ENCODE results near the gene MT3.

MT3 gene

DNA sequence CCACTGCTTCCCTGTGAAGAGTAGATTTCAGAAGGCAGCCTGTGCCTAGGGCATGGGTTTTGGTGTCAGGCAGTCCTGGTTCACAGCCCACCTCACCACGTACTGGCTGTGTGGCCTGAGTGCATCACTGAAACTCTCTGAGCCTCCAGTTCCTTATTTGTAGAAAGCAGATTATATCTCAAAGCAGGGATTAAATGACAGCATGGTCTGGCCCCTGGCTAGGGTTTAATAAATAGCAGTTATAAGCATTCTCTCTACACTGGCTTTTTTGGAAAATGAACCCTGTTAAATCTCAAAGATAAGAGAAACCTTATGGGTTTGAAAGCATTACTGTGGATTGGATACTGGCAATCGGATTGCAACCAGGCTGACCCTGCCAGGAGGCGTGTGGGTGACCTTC is 40.2 kb downstream of the MT3 start:
- H3K27me3 ChIP-seq (replicated peaks; ENCODE audit: control insufficient read depth, insufficient read depth, low read length, poor library complexity, severe bottlenecking): peaks cover 37% of the 10 kb centered on the region
- peaks cover 16% of the 10 kb centered on the region for H3K4me1 ChIP-seq (ENCODE audit: control insufficient read depth, insufficient read depth, low read length, poor library complexity, severe bottlenecking)
- no peaks in the 10 kb centered on the region for H3K9me3 ChIP-seq (ENCODE audit: control insufficient read depth, low read length)
- no peak for DNase-seq
- no peaks in the 10 kb centered on the region for H3K36me3 ChIP-seq (ENCODE audit: control insufficient read depth, insufficient read depth, low read length)
- H3K4me3 ChIP-seq (ENCODE audit: insufficient read depth, low read depth, low read length, poor library complexity, severe bottlenecking): no peak overlapping the region
- no peak overlapping the region for H3K27ac ChIP-seq (ENCODE audit: insufficient read depth, low read length, poor library complexity, severe bottlenecking)

DNA sequence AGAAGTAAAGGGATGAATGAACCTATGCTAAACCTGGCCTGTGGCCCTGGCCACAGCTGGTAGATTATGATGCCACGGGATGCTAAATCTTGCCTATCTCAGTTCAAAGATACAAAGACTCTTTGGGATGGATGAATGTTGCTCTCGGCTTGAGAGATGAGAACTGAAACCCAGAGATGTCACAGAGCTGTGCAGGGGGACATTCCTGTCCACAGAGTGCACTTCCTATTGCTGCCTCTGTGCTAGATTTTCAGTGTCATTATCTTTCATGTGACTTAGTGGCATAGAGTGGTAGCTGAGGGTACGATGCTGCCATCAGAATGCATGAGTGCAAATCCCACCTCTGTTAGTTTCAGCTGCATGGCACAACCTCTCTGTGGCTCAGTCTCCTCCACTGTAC is 40.8 kb downstream of the MT3 start:
- no peak overlapping the region for H3K27ac ChIP-seq (ENCODE audit: insufficient read depth, low read length, poor library complexity, severe bottlenecking)
- no peaks in the 10 kb centered on the region for H3K36me3 ChIP-seq (ENCODE audit: control insufficient read depth, insufficient read depth, low read length)
- H3K27me3 ChIP-seq (replicated peaks; ENCODE audit: control insufficient read depth, insufficient read depth, low read length, poor library complexity, severe bottlenecking): peaks cover 43% of the 10 kb centered on the region
- no peak overlapping the region for H3K4me3 ChIP-seq (ENCODE audit: insufficient read depth, low read depth, low read length, poor library complexity, severe bottlenecking)
- DNase-seq: no peak
- peaks cover 21% of the 10 kb centered on the region for H3K4me1 ChIP-seq (ENCODE audit: control insufficient read depth, insufficient read depth, low read length, poor library complexity, severe bottlenecking)
- no peaks in the 10 kb centered on the region for H3K9me3 ChIP-seq (ENCODE audit: control insufficient read depth, low read length)

DNA sequence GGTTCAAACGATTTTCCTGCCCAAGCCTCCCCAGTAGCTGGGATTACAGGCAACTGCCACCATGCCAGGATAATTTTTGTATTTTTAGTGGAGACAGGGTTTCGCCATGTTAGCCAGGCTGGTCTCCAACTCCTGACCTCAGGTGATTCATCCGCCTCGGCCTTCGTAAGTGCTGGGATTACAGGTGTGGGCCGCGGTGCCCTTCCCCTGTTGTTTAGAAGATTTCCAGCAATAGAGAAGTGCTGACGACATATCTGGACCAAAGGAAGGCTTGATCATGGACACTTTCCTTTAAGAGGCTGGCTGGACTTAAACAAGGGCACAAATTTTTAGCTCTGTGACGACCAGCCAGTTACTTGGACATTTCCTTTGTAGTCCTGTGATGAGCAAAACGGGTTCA is 41.9 kb downstream of the MT3 start:
- Histone ChIP-seq H3K27ac (ENCODE audit: insufficient read depth, low read length, poor library complexity, severe bottlenecking) (no peak overlapping the region), H3K4me3 (ENCODE audit: insufficient read depth, low read depth, low read length, poor library complexity, severe bottlenecking) (no peak overlapping the region), H3K27me3 (replicated peaks; ENCODE audit: control insufficient read depth, insufficient read depth, low read length, poor library complexity, severe bottlenecking) (peaks cover 54% of the 10 kb centered on the region), H3K9me3 (ENCODE audit: control insufficient read depth, low read length) (no peaks in the 10 kb centered on the region), H3K36me3 (ENCODE audit: control insufficient read depth, insufficient read depth, low read length) (no peaks in the 10 kb centered on the region), H3K4me1 (ENCODE audit: control insufficient read depth, insufficient read depth, low read length, poor library complexity, severe bottlenecking) (peaks cover 20% of the 10 kb centered on the region)
- DNase-seq: no peak

DNA sequence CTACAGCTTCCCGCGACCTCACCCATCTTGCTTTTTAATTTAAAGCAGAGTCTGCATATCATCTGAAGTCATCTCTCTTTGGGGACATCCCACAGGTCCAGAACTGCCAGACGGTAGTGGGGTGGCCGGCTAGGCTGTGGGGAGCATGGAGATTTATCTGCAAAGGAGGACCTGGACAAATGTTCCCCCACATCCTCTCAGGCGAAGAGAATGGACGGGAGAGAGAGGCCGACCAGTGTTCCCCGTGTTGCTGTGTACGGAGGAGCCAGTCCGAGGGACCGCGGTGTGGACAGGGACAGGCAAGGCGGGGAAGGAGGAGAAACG is 42.5 kb downstream of the MT3 start:
- Histone ChIP-seq H3K4me1 (ENCODE audit: control insufficient read depth, insufficient read depth, low read length, poor library complexity, severe bottlenecking) (peaks cover 20% of the 10 kb centered on the region), H3K27ac (ENCODE audit: insufficient read depth, low read length, poor library complexity, severe bottlenecking) (no peak overlapping the region), H3K27me3 (replicated peaks; ENCODE audit: control insufficient read depth, insufficient read depth, low read length, poor library complexity, severe bottlenecking) (peaks cover 58% of the 10 kb centered on the region), H3K36me3 (ENCODE audit: control insufficient read depth, insufficient read depth, low read length) (no peaks in the 10 kb centered on the region), H3K9me3 (ENCODE audit: control insufficient read depth, low read length) (no peaks in the 10 kb centered on the region), H3K4me3 (ENCODE audit: insufficient read depth, low read depth, low read length, poor library complexity, severe bottlenecking) (peak overlapping the region; percentile 29)
- no peak for DNase-seq

DNA sequence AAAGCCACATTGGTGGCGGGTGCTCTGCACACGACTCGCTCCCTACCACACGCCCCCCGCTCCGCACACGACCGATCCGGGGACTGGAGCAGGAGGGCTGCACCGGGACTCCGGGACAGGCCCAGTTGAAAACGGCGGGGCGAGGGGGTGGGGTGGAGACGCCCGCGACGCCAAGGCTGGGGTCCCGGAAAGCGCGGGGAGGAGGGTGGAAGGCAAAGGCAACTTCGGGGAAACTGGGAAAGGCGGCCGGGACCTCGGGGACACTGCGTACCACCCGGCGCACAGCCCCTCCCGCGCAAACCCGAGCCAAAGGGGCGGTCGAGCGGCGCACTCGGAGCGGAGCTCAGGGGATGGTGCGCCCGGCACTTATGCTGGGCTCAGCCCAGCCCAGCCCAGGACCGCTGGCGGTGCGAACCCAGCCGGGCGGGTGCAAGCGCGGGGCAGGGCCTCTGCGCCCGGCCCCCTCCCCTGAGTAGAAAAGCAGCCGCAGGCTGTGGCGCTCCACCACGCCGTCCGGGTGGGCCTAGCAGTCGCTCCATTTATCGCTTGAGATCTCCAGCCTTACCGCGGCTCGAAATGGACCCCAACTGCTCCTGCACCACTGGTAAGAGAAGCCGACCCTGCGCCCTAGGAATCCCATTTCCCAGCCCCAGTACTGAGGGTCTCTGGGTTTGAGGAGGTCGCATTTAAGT is 43.0 kb downstream of the MT3 start, which contains the start of gene MT1M:
Gene MT1M (plus strand): TSS at position 504 of the 692 bp plus-strand sequence. CDS start 73 bp downstream, at position 577.
- no peak for DNase-seq
- peaks cover 20% of the 10 kb centered on the region for H3K4me1 ChIP-seq (ENCODE audit: control insufficient read depth, insufficient read depth, low read length, poor library complexity, severe bottlenecking)
- H3K4me3 ChIP-seq (ENCODE audit: insufficient read depth, low read depth, low read length, poor library complexity, severe bottlenecking): peak within 1 kb of the TSS; percentile 29
- H3K27me3 ChIP-seq (replicated peaks; ENCODE audit: control insufficient read depth, insufficient read depth, low read length, poor library complexity, severe bottlenecking): peaks cover 58% of the 10 kb centered on the region
- no peaks in the 10 kb centered on the region for H3K9me3 ChIP-seq (ENCODE audit: control insufficient read depth, low read length)
- H3K27ac ChIP-seq (ENCODE audit: insufficient read depth, low read length, poor library complexity, severe bottlenecking): no peak within 1 kb of the TSS
- no peaks in the 10 kb centered on the region for H3K36me3 ChIP-seq (ENCODE audit: control insufficient read depth, insufficient read depth, low read length)

DNA sequence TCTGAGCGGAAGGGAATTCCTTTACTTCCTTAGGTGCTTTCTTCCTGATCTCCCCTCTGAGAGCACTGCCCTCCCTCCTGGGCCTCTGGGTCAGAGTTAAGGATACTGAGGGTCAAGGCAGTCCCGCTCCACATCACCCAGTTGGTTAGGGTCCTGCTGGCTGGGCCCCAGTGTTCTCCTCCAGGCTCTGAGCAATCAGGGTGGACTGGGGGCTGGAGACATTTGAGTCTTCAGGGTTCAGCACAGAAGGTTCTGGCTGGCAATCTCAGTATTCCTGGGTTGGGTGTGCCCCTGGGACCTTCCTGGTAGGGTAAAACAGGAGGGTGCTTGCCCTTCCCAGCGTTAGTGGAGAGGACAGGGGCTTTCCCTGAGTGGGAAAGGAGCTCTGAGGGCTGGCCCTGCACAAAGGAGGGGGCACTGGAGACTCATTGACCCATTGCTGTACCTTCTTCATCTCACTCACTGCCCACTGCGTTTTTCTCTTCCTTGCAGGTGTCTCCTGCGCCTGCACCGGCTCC is 43.6 kb downstream of the MT3 start:
- H3K36me3 ChIP-seq (ENCODE audit: control insufficient read depth, insufficient read depth, low read length): no peaks in the 10 kb centered on the region
- H3K27ac ChIP-seq (ENCODE audit: insufficient read depth, low read length, poor library complexity, severe bottlenecking): no peak overlapping the region
- H3K9me3 ChIP-seq (ENCODE audit: control insufficient read depth, low read length): no peaks in the 10 kb centered on the region
- H3K4me1 ChIP-seq (ENCODE audit: control insufficient read depth, insufficient read depth, low read length, poor library complexity, severe bottlenecking): peaks cover 23% of the 10 kb centered on the region
- H3K4me3 ChIP-seq (ENCODE audit: insufficient read depth, low read depth, low read length, poor library complexity, severe bottlenecking): no peak overlapping the region
- DNase-seq: no peak
- H3K27me3 ChIP-seq (replicated peaks; ENCODE audit: control insufficient read depth, insufficient read depth, low read length, poor library complexity, severe bottlenecking): peaks cover 62% of the 10 kb centered on the region

DNA sequence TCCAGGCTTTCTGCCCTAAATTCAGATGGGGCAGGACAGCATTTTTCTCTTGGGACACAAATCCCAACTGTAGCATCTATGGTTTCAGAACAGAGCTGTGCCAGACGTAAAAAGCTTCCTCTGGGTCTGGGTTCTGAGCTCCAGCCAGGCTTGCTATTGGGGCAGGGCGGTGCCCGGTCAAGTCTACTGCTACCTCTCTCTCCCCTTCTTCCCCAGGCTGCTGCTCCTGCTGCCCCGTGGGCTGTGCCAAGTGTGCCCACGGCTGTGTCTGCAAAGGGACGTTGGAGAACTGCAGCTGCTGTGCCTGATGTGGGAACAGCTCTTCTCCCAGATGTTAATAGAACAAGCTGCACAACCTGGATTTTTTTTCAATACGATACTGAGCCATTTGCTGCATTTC is 44.2 kb downstream of the MT3 start:
- Histone ChIP-seq H3K4me1 (ENCODE audit: control insufficient read depth, insufficient read depth, low read length, poor library complexity, severe bottlenecking) (peaks cover 28% of the 10 kb centered on the region), H3K27ac (ENCODE audit: insufficient read depth, low read length, poor library complexity, severe bottlenecking) (no peak overlapping the region), H3K27me3 (replicated peaks; ENCODE audit: control insufficient read depth, insufficient read depth, low read length, poor library complexity, severe bottlenecking) (peaks cover 69% of the 10 kb centered on the region), H3K36me3 (ENCODE audit: control insufficient read depth, insufficient read depth, low read length) (no peaks in the 10 kb centered on the region), H3K9me3 (ENCODE audit: control insufficient read depth, low read length) (no peaks in the 10 kb centered on the region), H3K4me3 (ENCODE audit: insufficient read depth, low read depth, low read length, poor library complexity, severe bottlenecking) (no peak overlapping the region)
- no peak for DNase-seq

DNA sequence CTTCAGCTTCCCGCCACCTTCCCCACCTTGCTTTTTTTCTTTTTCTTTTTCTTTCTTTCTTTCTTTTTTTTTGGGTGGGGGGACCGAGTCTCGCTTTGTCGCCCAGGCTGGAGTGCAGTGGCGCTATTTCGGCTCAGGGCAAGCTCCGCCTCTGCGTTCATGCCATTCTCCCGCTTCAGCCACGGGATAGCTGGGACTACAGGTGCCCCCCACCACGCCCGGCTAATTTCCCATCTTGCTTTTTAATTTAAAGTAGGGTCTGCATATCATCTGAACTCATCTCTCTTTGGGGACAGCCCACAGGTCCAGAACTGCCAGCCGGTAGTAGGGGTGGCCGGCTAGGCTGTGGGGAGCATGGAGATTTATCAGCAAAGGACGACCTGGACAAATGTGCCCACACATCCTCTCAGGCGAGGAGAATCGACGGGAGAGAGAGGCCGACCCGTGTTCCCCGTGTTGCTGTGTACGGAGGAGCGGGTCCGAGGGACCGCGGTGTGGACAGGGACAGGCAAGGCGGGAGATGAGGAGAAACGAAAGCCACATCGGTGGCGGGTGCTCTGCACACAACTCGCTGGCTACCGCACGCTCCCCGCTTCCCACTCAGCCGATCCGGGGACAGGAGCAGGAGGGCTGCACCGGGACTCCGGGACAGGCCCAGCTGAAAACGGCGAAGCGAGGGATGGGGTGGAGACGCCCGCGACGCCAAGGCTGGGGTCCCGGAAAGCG is 45.5 kb downstream of the MT3 start:
- H3K27me3 ChIP-seq (replicated peaks; ENCODE audit: control insufficient read depth, insufficient read depth, low read length, poor library complexity, severe bottlenecking): peaks cover 74% of the 10 kb centered on the region
- no peak overlapping the region for H3K27ac ChIP-seq (ENCODE audit: insufficient read depth, low read length, poor library complexity, severe bottlenecking)
- H3K4me3 ChIP-seq (ENCODE audit: insufficient read depth, low read depth, low read length, poor library complexity, severe bottlenecking): no peak overlapping the region
- no peaks in the 10 kb centered on the region for H3K36me3 ChIP-seq (ENCODE audit: control insufficient read depth, insufficient read depth, low read length)
- no peaks in the 10 kb centered on the region for H3K9me3 ChIP-seq (ENCODE audit: control insufficient read depth, low read length)
- DNase-seq: no peak
- peaks cover 28% of the 10 kb centered on the region for H3K4me1 ChIP-seq (ENCODE audit: control insufficient read depth, insufficient read depth, low read length, poor library complexity, severe bottlenecking)

DNA sequence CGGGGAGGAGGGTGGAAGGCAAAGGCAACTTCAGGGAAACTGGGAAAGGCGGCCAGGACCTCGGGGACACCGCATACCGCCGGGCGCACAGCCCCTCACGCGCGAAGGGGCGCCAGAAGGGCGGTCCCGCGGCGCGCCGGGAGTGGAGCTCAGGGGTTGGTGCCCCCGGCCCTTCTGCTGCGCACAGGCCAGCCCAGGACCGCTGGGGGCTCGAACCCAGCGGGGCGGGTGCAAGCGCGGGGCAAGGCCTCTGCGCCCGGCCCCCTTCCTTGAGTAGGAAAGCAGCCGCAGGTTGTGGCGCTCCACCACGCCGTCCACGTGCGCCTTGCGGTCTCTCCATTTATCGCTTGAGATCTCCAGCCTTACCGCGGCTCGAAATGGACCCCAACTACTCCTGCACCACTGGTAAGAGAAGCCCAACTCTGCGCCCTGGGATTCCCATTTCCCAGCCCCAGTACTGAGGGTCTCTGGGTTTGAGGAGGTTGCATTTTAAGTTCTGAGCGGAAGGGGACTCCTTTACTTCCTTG is 46.2 kb downstream of the MT3 start:
- Histone ChIP-seq H3K27me3 (replicated peaks; ENCODE audit: control insufficient read depth, insufficient read depth, low read length, poor library complexity, severe bottlenecking) (peaks cover 73% of the 10 kb centered on the region), H3K9me3 (ENCODE audit: control insufficient read depth, low read length) (no peaks in the 10 kb centered on the region), H3K4me1 (ENCODE audit: control insufficient read depth, insufficient read depth, low read length, poor library complexity, severe bottlenecking) (peaks cover 28% of the 10 kb centered on the region), H3K27ac (ENCODE audit: insufficient read depth, low read length, poor library complexity, severe bottlenecking) (no peak overlapping the region), H3K4me3 (ENCODE audit: insufficient read depth, low read depth, low read length, poor library complexity, severe bottlenecking) (no peak overlapping the region), H3K36me3 (ENCODE audit: control insufficient read depth, insufficient read depth, low read length) (no peaks in the 10 kb centered on the region)
- DNase-seq: no peak

Measured in effector memory CD4-positive, alpha-beta T cell (primary cell).